GM18873 (cell line): ENCODE results near the gene IFRD2.
A peak's percentile ranks its signal among the peaks of the same experiment; 100 is the strongest.

Experiments
- ATAC-seq: cut with Tn5 transposase; IDR thresholded peaks from one replicate; pipeline ENCODE4 v1.9.1; 2021; ENCODE audit warnings: mild to moderate bottlenecking, moderate library complexity, moderate number of reproducible peaks; ENCODE audit not compliant: unreplicated experiment, low FRiP score

Gene IFRD2

DNA sequence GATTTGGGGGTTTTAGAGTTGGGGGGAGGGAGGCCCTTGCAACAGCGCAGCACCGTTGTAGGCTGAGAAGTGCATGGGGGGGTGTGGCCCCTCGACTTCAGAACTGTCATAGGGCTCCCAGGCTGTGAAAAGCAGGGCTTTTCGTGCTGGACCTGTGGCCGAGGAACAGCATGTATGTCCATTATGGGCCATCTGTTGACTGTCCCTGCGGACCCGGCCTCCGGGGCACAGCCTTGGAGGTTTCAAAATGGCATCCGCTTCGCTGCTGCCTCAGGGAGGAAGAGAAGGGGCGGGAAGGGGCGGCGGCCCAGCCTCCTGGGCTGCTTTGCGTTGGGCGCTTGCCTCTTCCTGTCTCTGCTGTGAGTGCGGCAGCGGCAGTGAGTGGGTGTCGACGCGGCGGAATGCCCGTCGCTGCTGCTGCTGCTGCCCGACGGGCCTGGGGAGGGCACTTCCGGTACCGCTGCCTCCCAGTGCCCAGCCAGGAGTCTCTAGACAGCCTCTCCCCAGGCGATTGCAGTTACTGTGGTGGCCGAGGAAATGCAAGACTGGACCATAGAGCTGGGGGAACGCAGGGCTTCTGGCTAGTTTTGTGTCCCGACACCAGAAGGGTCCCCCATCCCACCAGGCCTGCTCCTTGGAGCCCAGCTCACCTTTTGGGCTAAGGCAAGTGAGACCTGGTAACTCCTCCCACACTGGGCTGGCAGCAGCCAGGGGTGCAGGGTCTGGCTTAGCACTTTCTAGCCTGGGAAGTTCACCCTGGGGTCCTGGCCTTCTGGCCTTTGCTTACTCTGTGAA, 54.3 kb downstream of the IFRD2 start:
- peak; percentile 36 for ATAC-seq
